Stimulated activated CD8-positive, alpha-beta memory T cell treated with anti-CD3 and anti-CD28 coated beads, Interleukin-12 subunit alpha, Interleukin-12 subunit beta, amount 100 ng/mL, for 4 hours (primary cell): ENCODE results near the gene TRPM1.

Source experiments
- DNase-seq: peaks from one replicate; pipeline ENCODE4 v3.0.0-alpha.2; 2020; ENCODE audit warnings: low read depth

Gene TRPM1

GRCh38 chr15:31082771-31083369, 18.7 kb downstream of the TRPM1 start:
- DNase-seq, result no peak

- DNase-seq, result no peak
These were observed 19.8 kb downstream of the TRPM1 start for GRCh38 chr15:31081588-31082250.

DNA sequence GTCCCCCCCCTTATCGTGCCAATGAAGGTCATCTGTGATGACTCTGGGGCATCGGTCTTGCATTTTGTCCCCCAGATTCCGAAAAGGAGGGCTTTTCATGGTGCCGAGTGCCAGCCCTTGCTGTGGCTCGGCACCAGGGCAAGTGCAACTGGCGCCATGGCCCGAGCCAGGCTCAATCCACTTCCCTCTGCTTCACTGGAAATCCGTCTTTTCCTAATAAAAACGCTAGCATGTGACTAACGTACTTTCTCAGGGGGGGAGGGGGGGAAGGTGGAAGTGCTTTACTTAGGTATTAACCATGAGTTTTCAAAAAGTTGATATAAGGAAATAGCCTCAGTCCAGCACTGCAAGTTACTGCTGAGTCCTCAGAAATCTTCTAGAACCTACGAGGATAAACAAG, 20.5 kb downstream of the TRPM1 start:
- DNase-seq, result no peak

DNA sequence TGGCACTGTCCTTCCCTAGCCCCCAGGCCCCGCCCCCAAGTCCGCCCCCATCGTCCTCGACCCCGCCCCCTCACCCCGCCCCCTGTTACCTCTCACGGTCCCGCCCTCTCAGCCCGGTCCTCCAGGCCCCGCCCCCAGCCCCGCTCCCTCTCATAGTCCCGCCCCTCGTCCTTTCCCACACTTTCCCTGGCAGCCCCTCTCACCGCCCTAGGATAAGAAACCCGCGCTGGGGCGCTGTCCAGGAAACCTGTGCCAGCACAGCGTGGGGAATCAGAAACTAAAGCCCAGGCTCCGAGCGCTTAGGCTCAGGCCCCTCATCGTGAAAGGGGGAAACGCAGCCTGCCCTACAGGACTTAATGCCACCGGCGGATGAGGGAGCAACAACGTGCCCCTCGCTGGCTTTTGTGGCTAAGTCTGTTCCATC, 20.9 kb downstream of the TRPM1 start:
- no peak for DNase-seq

- no peak for DNase-seq
These were observed 22.0 kb downstream of the TRPM1 start for GRCh38 chr15:31079519-31079918.

- DNase-seq, result no peak
These were observed 23.1 kb downstream of the TRPM1 start for GRCh38 chr15:31078471-31078870.

- DNase-seq, result no peak
These were observed 23.6 kb downstream of the TRPM1 start for GRCh38 chr15:31077941-31078340.

GRCh38 chr15:31077181-31077580, 24.3 kb downstream of the TRPM1 start:
- no peak for DNase-seq

- no peak for DNase-seq
These were observed 27.2 kb downstream of the TRPM1 start for GRCh38 chr15:31074321-31074720.

DNA sequence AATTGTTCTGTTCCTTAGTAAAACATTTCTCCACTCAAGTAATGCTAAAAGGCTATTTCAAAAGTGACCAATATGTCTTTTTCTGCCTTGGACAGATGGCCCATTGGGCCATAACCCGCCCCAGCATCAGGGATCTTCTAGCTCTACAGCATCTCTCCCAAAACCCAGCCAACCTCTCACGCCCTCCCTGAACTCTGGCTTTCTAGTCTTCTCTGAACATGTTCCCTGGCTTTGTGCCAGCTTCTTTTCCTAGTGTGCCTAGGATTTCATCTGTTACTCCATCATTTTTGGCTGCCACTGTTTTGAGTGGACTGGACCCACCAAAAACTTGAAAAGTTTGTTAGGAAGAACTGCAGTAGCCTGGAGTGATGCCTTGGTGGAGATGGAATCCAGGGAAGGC, 30.7 kb downstream of the TRPM1 start:
- no peak for DNase-seq

DNA sequence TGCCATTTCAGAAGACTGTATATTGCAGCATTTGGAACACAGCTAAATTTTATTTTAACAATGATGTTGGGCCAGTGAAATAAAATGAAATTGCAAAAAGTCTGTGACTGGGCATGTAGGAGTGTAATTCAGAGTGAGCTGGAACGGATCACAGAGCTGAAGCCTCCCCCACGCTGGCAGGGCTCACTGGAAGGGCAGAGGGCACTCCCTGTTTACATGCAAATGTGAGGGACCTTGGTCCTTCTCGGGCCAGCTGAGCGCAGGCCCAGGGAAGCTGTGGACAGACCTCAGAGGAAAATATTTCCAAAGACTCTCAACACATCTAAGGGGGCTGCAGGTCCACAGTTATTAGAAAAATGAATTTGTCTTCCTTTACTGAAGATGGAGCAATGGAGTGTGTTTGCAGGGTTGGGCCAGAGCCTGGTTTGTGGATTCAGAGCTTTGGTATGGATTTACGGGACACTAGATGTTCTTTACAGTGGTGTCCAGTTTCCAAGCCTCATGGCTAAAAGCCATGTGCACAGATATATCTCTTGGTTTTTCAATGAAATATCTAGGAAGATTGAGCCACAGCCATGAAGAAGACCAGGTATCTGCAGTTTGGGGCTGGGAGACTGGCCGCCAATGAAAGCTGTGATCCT, 32.0 kb downstream of the TRPM1 start:
- DNase-seq, result no peak

DNA sequence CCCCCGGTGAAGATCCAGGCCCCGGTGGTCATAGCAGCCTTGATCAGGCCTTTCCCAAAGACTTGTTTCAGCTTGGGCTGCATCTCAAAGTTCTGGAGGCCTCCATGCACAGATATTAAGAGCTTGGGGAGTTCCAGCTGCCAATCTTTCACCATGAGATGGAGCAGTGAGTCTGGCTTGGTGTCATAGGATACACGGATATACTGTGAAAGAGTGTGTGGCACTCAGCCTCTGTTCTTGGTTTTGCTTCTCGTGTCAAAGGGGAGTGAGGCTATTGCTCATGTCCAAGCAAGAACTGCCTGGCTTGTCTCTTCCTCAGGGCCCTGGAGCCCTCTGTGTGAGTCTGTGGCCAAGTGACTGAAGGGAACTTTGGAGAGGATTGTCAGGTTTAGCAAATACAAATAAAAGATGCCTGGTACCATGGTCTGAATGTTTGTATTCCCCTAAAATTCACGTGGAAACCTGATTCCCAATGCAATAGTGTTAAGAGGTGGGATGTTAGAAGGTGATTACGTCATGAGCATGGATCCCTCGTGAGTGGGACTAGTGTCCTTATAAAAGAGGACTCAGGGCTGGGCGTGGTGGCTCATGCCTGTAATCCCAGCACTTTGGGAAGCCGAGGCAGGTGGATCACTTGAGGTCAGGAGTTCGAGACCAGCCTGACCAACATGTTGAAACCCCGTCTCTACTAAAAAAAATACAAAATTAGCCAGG, 33.5 kb downstream of the TRPM1 start:
- no peak for DNase-seq

GRCh38 chr15:31065824-31066223, 35.7 kb downstream of the TRPM1 start:
- no peak for DNase-seq

GRCh38 chr15:31062911-31063310, 38.6 kb downstream of the TRPM1 start:
- DNase-seq, result no peak

- DNase-seq, result no peak
These were observed 39.1 kb downstream of the TRPM1 start for GRCh38 chr15:31062310-31062847.

GRCh38 chr15:31060429-31061140, 40.9 kb downstream of the TRPM1 start:
- DNase-seq, result no peak

- no peak for DNase-seq
These were observed 43.1 kb downstream of the TRPM1 start for GRCh38 chr15:31058236-31058962.

- no peak for DNase-seq
These were observed 49.9 kb downstream of the TRPM1 start for GRCh38 chr15:31051496-31052080.

DNA sequence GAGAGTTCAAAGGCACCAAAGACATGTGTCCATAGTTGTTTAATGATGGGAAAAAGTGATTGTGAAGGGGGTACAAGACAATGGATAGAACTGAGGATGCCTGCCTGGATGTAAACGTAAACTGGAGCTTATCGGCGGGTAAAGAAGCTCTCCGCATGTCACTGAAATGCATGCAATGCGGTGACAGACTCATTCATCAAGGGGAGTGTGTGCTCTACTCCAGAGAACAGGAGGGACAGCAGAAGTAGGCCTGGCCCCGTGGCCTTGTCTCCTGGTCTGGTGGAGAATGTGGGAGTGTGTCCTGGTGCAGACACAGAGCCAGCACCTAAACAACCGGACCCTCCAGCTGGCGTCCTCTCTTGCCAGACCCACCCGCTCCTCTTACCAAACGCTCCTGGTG, 50.6 kb downstream of the TRPM1 start:
- no peak for DNase-seq

DNA sequence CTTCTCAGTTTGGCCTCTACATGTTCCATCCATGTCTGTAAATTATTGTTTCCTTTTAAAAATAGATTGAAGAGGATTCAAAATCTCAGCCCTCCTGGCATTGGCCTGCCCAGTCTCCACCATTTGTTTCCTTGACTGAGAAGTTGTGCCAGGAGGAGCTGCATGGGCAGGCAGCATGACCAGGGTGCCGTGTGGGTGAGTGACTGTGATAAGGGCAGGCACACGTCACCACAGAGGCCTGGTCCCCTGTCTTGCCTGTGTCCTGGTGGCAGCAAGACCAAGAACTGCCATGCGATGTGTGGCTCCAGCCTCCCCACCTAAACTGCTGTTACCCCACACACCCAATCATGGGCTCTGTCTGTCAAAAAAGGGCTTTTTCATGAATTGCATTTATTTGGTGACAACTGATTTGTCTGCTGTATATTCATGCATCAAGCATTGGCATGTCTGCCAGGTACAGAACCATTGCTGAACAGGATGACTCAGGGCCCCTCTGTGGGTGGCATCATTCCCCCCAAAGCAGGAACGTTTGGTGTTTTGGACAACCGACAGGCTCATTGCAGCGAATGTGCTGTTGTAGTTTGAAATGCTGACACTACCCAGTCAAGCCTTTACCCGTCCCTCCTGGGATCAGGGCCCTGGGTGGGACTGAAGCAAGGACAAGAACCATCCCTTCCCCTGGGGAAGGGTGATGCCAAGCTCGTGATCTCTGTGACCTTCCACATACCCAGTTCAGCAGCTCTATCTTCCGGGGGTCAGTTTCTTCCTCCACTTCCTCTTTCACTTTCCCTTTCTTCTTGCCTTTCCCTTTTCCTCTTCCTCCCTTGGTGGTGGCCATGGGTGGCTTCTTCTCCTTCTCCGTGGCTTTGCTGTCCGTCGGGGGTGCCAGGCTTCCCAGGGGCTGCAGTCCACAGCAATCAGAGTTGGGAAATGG, 51.6 kb downstream of the TRPM1 start:
- DNase-seq, result no peak
